M059J (cell line): ENCODE results near the gene PYROXD2. TPM values are rescaled to one million over a fixed set of nuclear protein-coding genes. Genes with fewer than 3 reads are reported as not detected.
"Not testable (repeated sequence)": the region's sequence is repeated elsewhere in the genome, so short reads cannot be mapped to it uniquely, and the experiment has no call there.

Source experiments
- DNase-seq: peaks from one replicate; pipeline ENCODE4 v3.0.0-alpha.2; 2012; ENCODE audit warnings: low read depth
- total RNA-seq: library from RNA; depleted of rRNA; stranded (reverse); fragments of >200 nt; shearing (Covaris generic); gene quantifications from 2 replicates; pipeline ENCODE4 v1.2.3, GENCODE V29; 2014

The PYROXD2 gene
- total RNA-seq, 1 experiment from 2014 or later = 1.0 TPM

- DNase-seq = no peak
These were observed 47.2 kb downstream of the PYROXD2 start for GRCh38 chr10:98367604-98368451.

DNA sequence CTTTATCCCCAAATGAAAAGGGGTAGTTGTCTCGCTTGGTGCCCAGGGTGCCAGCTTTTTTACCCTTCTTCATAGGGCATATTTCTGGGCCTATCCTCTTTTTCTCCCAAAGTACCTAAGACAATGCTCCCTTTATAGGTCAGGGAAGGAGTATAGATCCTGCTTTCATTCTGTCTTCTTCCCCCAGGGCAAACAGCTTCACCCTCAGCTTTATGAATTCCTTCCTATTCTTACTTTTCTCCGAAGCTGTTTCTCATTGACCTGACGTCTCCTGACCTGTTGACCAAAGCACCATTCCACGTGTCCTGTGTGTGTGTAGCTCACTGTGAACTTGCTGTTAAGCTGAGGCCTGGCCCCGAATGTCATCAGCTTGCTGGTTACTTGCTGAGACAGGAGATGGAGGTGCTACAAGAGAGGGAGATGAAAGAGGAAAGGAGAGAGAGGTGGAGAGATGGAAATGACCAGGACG, 48.9 kb downstream of the PYROXD2 start:
- DNase-seq = no peak

DNA sequence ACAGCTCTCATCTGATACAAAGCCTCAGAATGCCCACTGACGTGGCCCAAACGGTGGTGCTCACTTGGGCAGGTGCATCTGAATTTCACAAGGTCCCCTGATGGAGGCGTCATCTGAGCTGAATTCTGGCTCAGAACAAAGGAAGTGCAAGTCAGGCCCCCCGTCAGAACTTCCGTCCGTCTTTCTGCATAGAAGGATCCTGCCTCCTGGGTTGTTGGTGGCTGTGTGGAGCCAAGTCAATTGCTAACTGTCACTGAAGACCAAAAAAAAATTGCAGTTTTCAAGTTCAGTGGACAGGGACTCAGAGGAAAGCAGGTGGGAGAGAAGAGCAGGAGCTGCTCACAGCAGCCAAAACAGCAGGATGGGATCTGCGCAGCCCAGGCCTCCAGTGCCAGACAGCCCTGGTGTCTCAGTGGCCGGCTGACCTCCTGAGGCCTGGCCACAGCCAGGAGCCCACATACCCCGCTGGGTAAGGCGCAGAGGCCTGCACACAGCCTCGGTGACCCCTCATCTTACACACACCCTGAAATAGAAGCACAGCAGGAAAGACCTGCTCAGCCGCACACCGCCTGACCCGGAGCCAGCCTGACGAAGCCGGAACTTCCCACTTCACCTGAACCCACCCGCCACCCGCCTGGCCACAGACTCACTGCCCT, 49.4 kb downstream of the PYROXD2 start:
- no peak for DNase-seq

GRCh38 chr10:98364432-98365102, 50.4 kb downstream of the PYROXD2 start:
- no peak for DNase-seq

DNA sequence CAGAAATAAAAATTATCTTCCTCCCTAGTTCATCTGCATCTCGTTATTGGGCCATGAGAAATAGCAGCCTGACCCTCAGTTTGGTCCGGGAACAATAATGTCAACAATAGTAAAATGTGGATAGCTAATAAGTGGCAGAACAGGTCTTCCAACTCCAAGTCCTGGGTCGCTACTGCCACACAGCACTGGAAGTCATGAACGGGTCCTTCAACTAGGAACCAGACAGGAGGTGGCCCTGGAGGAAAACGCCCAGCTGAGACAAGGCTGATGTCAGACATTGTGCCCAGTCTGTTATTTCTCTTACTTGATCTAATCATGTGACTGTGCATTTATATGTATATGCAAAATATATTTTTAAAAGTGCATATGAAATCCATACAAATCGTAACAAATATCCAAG, 51.8 kb downstream of the PYROXD2 start:
- no peak for DNase-seq

GRCh38 chr10:98361131-98362025, 53.6 kb downstream of the PYROXD2 start:
- DNase-seq = peak; percentile 96

GRCh38 chr10:98357194-98357822, 57.7 kb downstream of the PYROXD2 start:
- DNase-seq = no peak

DNA sequence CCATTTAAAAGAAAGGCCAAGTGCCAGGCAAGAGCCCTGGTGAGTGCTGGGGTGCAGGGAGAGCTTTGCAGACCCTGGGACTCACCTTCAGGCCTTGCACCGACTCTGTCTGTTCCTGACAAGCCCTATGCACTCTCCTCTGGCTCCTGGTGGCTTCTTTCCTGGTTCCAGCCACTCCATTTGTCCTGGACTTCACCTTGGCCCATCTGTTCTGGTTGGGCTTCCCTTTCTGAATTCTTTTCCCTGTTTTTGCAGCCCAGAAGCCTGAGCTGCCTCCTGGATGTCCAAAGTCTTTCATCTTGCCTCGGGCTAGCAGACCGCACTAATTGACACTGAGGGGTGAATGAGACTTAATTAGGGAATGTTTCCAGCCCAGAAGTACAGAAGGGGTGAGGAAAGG, 60.5 kb downstream of the PYROXD2 start:
- DNase-seq = no peak

- no peak for DNase-seq
These were observed 61.8 kb downstream of the PYROXD2 start for GRCh38 chr10:98353170-98353569.

- no peak for DNase-seq
These were observed 63.1 kb downstream of the PYROXD2 start for GRCh38 chr10:98351831-98352402.

GRCh38 chr10:98349508-98349922, 65.5 kb downstream of the PYROXD2 start:
- peak; percentile 86 for DNase-seq

DNA sequence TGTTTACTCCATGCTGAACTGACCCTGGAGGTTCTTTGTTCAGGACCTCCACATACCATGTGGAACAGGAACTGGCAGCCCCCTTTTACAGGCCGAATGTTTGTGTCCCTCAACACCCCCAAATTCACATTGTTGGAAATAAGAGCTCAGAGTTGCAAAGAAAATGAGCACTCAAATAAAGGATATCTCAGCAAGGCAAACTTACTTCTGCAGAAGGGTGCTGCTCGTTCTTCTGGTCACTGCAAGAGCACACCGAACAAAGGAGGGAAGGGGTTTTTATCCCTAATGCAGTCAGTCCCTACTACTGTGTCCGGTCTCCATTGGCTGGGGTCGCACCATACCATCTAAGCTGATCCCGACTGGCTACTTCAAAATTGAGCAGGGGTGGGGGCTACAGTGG, 68.1 kb downstream of the PYROXD2 start:
- DNase-seq = no peak

DNA sequence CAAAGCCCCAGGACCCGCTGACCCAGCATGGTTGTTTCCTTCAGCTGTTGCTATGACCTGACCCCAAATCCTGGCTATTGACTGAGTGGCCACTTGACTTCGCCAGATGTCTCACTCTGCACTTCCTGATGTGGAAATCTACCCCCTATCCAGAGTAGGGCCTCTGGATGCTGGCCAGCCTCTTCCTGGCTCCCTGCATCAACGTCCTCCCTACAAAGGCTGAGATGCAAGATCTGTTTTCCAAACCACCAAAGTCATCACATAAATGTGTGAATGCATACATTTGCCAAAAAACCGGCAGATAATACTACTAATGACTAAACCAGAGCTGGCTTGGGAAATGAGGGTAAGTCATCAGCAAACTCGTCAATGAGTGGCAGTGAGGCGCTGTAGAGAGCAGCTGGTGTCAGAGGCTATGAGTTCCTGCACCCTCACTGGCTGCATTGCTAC, 70.4 kb downstream of the PYROXD2 start:
- DNase-seq = peak; percentile 25

DNA sequence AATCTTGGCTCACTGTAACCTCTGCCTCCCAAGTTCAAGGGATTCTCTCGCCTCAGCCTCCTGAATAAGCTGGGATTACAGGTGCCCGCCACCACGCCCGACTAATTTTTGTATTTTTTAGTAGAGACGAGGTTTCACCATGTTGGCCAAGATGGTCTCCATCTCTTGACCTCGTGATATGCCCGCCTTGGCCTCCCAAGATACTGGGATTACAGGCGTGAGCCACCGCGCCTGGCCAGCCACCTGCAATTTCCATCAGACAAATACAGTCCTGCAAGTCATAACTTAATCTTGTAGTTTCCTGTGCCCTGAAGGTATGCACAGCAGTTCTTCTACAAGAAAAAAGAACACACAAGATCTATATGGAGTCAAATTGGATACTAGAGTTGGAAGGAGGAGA, 73.3 kb downstream of the PYROXD2 start:
- not testable (repeated sequence) for DNase-seq

DNA sequence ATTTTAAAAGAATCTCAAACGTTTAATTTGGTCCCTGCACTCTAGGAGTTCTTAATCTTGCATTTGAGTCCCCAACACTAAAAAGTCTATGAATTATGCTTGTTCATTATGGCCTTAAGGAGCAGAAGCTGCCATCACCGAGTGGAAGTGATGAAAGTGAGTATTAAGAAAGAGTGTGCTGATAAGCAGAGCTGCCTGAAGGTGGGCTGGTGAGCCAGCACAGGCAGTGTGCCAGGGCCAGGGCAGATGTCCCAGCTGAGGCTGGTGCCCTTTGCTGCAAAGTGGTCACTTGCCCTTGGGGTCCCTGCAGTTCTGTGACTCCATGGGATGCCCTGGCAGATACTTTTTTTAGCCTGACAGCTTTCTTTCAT, 74.1 kb downstream of the PYROXD2 start:
- DNase-seq = peak; percentile 19

- peak; percentile 48 for DNase-seq
These were observed 74.6 kb downstream of the PYROXD2 start for GRCh38 chr10:98340261-98340939.

DNA sequence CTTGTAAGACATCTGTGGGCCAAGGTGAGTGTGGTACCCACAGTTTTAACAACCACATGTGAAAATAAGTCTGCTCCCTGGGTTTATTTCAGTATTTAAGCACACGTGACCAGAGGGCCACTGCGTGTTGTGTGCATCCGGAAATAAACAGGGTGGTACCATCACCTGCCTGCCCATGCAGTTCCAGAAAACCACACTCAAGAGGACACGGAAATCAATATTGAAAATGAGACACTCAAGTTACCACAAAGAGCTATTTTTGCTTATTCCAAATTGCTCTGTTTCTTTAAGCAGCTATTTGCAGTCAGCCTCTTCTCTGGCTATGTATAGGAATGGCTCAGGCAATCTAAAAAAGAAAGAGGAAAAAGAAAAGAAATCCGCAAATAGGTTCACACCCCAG, 75.2 kb downstream of the PYROXD2 start:
- no peak for DNase-seq

DNA sequence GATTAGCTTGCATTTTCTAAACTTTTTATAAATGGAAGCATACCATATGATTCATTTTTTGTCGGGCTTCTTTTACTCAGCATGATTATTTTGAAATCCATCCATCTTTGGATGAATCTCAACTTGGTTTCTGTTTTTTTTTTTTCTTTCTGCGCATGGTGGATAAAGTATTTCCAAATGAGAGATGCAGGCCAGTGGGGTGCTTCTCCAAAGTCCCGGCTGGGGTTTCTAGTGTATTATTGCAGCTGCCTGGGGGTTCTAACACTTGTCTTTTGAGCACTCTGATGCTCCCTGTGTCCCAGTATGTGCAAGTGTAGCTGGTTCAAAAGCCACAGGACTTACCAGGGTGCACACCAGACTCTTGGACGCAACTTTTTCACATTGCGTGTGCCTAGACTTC, 76.1 kb downstream of the PYROXD2 start:
- no peak for DNase-seq

DNA sequence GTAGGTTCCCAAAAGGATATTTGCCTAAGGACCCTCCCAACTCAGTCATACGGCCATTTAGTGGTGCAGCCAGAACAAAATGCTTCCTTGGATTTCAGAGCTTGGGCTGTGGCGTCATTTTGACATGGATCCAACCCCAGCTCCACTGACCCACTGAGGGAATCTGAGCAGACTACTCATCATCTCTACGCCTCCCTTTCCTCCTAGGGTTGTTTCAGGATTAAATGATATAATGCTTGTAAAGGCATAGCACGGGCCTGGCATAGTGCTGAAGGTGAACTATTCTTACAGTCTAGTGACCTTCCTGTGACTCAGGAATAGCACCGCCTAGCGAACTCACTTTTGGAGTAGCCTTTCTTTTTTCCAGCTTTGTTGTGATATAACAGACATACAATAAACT, 76.7 kb downstream of the PYROXD2 start:
- no peak for DNase-seq

DNA sequence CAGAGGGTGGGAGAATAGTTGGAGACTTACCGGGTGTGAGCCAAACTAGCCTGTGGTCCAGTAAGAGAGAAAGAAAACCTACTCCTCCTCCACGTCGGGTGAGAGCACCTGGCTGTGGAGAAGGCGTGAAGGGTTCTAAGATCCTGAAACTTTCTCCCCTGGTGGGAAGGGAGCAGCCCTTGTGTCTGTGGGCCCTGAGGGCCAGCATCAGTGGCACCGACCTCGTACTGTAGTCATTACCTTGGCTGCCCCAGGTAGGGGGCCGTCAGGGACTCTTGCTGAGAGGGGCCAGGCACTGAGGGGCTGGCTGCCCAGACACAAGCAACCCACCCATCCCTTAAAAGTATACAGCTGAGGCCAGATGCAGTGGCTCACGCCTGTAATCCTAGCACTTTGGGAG, 77.5 kb downstream of the PYROXD2 start:
- no peak for DNase-seq
